ENCODE data around the gene KCNH8.

Gene KCNH8

GRCh38 chr3:19485267-19485666 lies 337.0 kb downstream of the KCNH8 start:
- DNase-seq (ENCODE audit: low spot score), result no peak

- DNase-seq (ENCODE audit: low spot score), result no peak
Observed at GRCh38 chr3:19487386-19487785, 339.1 kb downstream of the KCNH8 start.

- no peak for DNase-seq (ENCODE audit: low spot score)
Observed at GRCh38 chr3:19488939-19489338, 340.6 kb downstream of the KCNH8 start.

- no peak for DNase-seq (ENCODE audit: low spot score)
Observed at GRCh38 chr3:19489936-19490335, 341.6 kb downstream of the KCNH8 start.

- no peak for DNase-seq (ENCODE audit: low spot score)
Observed at GRCh38 chr3:19506171-19506570, 357.9 kb downstream of the KCNH8 start.

- no peak for DNase-seq (ENCODE audit: low spot score)
Observed at GRCh38 chr3:19522305-19522704, 374.0 kb downstream of the KCNH8 start.

- no peak for DNase-seq (ENCODE audit: low spot score)
Observed at GRCh38 chr3:19526071-19526470, 377.8 kb downstream of the KCNH8 start.

- no peak for DNase-seq (ENCODE audit: low spot score)
Observed at GRCh38 chr3:19527746-19528145, 379.4 kb downstream of the KCNH8 start.

GRCh38 chr3:19531426-19531825 lies 383.1 kb downstream of the KCNH8 start:
- no peak for DNase-seq (ENCODE audit: low spot score)

GRCh38 chr3:19539518-19540392 lies 391.4 kb downstream of the KCNH8 start:
- no peak for DNase-seq (ENCODE audit: low spot score)

GRCh38 chr3:19540464-19540863 lies 392.2 kb downstream of the KCNH8 start:
- DNase-seq (ENCODE audit: low spot score), result no peak

- no peak for DNase-seq (ENCODE audit: low spot score)
Observed at GRCh38 chr3:19541284-19541683, 393.0 kb downstream of the KCNH8 start.

- DNase-seq (ENCODE audit: low spot score), result no peak
Observed at GRCh38 chr3:19543212-19543841, 395.0 kb downstream of the KCNH8 start.

- no peak for DNase-seq (ENCODE audit: low spot score)
Observed at GRCh38 chr3:19547665-19548464, 399.6 kb downstream of the KCNH8 start.

GRCh38 chr3:19559724-19560442 lies 411.6 kb downstream of the KCNH8 start:
- DNase-seq (ENCODE audit: low spot score), result no peak

GRCh38 chr3:19573644-19574043 lies 425.3 kb downstream of the KCNH8 start:
- DNase-seq (ENCODE audit: low spot score), result no peak

GRCh38 chr3:19574268-19574667 lies 426.0 kb downstream of the KCNH8 start:
- DNase-seq (ENCODE audit: low spot score), result no peak

- DNase-seq (ENCODE audit: low spot score), result no peak
Observed at GRCh38 chr3:19576343-19576742, 428.0 kb downstream of the KCNH8 start.
